ENCODE data around the gene TMEM134. TPM values are rescaled to one million over a fixed set of nuclear protein-coding genes. Genes with fewer than 3 reads are reported as not detected.

Gene TMEM134
- total and polyA plus RNA-seq, 9 of the 15 experiments (the other 6 are each of a cell fraction or from before 2014, with no cell fraction given), result 0.63 to 48.4 (median 10.7) TPM

DNA sequence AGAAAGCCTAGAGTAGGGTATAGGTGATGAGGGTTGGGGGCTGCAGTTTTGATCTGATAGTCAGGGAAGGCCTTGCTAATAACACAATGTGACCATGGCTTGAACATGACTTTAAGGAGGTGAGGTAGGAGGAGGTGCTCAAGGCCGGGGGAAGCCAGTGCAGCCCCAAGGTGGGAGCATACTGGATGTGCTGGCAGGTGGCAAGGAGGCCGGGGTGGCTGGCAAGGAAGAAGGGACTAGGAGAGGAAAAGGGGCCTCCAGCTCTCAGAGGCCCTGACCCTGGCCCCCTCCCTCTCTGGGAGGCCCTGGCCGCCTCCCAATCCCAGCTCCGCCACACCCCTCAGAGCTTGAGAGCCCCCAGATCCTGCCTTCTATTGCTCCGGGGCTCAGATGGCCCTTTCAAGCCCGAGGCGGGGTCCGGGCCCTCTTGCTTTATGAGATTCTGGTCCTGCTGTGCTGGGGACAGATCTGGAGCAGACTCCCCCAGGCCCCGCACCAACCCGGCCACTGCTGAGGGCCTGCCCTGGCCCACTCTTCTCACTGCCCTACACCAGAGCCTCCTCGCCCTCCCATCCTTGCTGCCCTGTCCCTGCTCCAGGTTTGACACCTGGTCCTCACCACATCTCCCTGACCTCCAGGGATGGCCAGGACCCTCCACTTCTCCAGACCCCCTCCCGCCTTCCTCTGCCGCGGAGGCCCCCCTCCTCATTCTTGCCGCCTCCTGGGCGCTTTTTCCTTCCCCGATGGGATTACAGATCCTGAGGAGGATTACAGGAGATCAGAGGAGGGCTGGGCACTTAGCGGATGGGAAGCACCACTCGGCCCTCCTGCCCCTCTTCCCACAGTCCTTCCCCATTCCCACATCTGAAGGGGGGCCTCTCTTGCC, 34.3 kb upstream of the TMEM134 start (continued):
- TF ChIP-seq, protein P1, sequence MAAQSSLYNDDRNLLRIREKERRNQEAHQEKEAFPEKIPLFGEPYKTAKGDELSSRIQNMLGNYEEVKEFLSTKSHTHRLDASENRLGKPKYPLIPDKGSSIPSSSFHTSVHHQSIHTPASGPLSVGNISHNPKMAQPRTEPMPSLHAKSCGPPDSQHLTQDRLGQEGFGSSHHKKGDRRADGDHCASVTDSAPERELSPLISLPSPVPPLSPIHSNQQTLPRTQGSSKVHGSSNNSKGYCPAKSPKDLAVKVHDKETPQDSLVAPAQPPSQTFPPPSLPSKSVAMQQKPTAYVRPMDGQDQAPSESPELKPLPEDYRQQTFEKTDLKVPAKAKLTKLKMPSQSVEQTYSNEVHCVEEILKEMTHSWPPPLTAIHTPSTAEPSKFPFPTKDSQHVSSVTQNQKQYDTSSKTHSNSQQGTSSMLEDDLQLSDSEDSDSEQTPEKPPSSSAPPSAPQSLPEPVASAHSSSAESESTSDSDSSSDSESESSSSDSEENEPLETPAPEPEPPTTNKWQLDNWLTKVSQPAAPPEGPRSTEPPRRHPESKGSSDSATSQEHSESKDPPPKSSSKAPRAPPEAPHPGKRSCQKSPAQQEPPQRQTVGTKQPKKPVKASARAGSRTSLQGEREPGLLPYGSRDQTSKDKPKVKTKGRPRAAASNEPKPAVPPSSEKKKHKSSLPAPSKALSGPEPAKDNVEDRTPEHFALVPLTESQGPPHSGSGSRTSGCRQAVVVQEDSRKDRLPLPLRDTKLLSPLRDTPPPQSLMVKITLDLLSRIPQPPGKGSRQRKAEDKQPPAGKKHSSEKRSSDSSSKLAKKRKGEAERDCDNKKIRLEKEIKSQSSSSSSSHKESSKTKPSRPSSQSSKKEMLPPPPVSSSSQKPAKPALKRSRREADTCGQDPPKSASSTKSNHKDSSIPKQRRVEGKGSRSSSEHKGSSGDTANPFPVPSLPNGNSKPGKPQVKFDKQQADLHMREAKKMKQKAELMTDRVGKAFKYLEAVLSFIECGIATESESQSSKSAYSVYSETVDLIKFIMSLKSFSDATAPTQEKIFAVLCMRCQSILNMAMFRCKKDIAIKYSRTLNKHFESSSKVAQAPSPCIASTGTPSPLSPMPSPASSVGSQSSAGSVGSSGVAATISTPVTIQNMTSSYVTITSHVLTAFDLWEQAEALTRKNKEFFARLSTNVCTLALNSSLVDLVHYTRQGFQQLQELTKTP (IDR thresholded peaks at IDR 0.05; ENCODE audit: low read depth in 1 of 2, partially characterized antibody in 2 of 2), result no peak
- TF ChIP-seq MAFG (tag; conservative IDR thresholded peaks at IDR 0.05), result no peak
- TF ChIP-seq ARID1B (IDR thresholded peaks at IDR 0.05), result no peak
- TF ChIP-seq CHCHD3 (CRISPR knock-in tag; IDR thresholded peaks at IDR 0.05), result no peak
- no peak for TF ChIP-seq LEF1 (IDR thresholded peaks at IDR 0.05)
- no peak for TF ChIP-seq MTA3 (IDR thresholded peaks at IDR 0.05; ENCODE audit: borderline replicate concordance)
- TF ChIP-seq ZNF79 (CRISPR knock-in tag; IDR thresholded peaks at IDR 0.05; ENCODE audit: low read depth), result no peak
- TF ChIP-seq, protein P2, sequence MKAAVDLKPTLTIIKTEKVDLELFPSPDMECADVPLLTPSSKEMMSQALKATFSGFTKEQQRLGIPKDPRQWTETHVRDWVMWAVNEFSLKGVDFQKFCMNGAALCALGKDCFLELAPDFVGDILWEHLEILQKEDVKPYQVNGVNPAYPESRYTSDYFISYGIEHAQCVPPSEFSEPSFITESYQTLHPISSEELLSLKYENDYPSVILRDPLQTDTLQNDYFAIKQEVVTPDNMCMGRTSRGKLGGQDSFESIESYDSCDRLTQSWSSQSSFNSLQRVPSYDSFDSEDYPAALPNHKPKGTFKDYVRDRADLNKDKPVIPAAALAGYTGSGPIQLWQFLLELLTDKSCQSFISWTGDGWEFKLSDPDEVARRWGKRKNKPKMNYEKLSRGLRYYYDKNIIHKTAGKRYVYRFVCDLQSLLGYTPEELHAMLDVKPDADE (conservative IDR thresholded peaks at IDR 0.05; ENCODE audit: control insufficient read depth, low read depth, low read length), result no peak
- TF ChIP-seq ZFP36 (IDR thresholded peaks at IDR 0.05; ENCODE audit: low read depth, low read length, partially characterized antibody), result no peak
- no peak for TF ChIP-seq GTF2E2 (tag; IDR thresholded peaks at IDR 0.05)

Data from K562 (cell line).